HG03175 (cell line): ENCODE measurements around the gene TDRD5.

Experiments
- ATAC-seq: cut with Tn5 transposase; IDR thresholded peaks from one replicate; pipeline ENCODE4 v1.9.1; 2021; ENCODE audit warnings: mild to moderate bottlenecking, moderate library complexity; ENCODE audit not compliant: unreplicated experiment

Gene TDRD5, protein sequence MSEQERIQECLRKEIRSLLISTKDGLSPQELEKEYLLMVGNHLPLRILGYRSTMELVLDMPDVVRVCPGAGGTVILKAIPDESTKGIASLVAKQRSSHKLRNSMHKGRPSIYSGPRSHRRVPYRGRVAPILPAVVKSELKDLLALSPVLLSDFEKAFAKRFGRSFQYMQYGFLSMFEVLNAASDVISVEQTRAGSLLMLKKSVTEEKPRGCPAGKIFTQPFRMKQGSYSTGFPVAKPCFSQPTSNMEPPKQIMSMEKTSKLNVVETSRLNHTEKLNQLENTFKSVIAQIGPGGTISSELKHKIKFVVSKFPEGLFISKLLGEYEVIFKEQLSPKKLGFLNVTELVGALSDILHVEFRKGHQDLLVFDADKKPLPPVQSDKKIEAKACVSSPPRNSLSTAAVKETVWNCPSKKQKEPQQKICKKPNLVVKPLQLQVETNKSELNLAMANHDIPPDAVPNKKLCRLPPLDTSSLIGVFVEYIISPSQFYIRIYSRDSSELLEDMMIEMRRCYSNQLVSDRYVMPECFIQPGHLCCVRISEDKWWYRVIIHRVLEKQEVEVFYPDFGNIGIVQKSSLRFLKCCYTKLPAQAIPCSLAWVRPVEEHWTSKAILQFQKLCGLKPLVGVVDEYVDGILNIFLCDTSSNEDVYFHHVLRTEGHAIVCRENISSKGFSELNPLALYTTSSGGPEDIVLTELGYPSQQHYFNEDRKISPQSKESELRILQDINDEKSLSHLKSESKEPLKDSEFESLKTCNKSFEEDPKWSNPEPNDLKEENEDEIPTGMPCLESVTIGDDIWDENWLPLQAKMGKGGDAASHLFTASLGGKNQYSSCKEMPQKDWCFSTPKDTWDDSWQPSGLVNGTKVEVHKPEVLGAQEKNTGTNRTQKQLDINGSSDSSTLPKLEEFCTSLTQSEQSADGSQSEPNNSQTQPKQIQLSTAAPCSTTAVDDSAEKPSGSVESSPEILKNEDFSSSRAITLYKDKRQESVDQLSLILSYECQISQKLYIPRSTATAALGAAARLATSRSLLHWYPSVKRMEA

DNA sequence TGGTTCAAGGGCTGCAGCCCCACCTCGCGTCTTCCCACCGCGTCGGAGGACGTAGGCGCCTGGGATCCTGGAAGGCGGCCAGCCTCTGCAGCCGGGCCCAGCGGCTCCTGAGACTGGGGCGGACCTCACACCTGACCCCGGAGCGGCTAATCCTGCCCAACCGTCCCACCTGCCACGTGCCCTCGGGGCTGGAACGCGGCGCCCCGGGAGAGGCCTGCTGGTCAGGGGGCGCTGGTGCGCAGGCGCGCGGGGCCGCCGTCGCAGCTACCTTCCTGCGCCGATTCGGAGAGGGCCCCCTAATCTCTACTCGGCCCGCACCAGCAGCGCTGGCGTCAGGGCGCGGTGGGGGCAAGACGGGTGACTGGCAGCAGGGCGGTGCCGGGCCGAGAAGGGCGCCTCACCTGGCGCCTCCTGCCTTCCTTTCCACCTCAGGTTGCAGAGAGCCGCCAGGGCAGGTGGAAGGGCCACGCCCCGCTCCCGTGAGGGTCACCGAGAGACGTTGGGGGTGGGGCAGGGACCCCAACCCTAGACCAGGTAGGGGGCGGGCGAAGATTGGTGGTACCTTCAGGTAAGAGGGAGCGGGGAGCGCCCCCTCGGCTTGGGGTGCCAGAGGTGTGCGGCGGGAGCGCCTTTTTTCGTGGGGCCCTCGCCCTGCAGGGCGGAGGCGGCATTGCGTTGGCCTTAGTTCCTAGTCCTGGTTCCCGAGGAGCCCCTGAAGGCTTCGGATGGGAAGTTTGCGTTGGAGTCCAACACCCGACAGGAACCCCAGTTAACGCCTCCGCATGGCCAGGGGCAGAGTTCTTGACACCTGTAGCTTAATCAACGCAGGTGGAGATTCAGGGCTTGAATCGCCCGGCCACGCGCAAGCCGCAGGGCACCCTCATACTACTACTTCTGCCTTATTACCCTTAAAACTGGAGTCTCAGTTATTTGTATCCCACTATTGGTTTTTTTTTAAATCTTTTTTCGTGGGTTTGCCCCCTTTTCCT lies at the start of gene TDRD5:
TDRD5 (plus strand) TSS at position 241 of the 989 bp plus-strand sequence. CDS start 784 bp downstream, outside the sequence.
- ATAC-seq = no peak

DNA sequence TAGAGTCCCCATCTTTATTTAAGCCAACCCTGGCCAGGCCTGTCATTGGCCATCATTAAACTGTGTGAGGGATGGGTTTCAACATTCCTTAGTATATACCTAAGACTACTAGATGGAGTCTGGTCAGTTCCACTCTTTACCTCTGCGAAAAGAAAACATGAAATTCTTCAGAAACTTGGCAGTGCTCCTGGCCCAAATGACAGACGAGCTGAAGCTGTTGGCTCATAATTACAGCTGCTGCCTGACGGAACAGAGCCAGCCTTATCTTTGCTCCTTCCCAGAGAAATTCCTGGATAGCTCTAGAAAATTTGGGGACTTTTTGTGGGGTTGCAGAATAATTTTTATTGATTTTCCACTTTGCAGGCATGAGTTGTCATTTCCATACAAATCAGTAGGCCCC lies 46.3 kb upstream of the TDRD5 start:
- no peak for ATAC-seq

DNA sequence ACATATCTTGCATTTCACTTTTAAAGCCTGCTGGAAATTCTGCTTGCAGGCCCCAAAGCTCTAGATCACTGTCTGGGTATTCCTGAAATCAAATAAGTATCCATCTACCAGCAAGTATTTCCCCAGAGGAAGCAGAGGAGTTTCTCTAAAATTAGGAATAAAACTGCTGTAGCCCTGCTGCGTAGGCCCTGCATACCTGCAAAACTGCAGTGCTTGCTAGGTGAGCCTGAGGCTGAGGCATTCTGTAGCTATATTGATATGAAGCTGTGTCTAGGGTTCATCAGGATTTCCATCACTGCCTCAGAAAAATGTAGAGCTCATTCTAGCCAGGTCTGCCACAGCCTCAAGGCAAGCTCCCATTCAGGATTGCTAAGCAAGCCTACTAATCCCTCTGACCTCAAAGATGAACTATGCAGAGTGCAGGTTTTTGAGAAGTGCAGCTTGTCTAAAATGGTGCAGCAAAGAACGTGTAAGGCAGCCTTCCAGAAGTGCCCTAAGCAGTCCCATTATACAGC lies 44.6 kb upstream of the TDRD5 start:
- ATAC-seq = no peak

DNA sequence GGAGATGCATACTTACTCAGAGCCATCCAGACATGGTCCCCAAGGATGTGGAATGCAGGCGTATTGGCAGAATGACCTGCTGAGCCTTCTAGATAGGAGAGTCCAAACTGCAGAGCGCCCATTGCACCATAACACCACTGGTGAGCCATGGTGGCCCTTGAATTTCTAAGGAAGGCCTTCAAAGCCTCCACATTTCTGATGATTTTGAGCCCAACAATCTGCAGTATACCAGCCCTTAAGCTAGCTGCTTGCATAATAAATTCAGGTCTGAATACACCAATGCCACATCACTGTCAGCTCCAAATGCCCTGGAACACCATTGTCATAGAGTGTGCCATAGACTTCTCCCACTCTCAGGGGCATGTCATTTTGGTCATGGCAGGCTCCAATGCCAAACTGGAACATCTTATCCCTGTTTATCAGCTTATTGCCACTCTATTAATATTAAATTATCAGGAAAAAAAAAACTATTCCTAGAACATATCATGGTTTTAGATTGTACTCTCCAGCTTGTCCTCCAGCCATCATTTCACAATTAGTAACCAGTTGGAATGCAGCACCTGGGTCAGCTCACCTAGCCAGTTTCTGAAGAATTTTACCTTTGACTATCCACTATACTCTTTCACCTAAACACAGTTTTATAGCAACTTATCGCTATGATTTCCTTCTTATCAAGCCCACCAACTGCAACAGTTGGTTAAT lies 42.8 kb upstream of the TDRD5 start:
- no peak for ATAC-seq

DNA sequence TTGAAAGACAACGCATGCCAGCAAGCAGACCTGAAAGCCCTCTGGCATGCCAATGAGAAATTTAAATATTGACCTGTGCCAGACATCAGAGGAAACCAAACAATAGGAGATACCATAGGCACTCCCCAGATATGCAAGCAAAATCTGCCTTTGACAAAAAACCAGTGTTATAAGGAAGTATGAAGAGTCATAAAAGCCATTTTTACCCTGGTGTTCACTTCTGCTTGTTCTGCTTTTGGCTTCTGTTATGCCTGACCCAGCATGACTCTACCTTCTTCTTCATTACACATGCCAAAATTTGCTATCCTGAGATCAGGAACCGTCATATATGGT lies 42.3 kb upstream of the TDRD5 start:
- no peak for ATAC-seq

DNA sequence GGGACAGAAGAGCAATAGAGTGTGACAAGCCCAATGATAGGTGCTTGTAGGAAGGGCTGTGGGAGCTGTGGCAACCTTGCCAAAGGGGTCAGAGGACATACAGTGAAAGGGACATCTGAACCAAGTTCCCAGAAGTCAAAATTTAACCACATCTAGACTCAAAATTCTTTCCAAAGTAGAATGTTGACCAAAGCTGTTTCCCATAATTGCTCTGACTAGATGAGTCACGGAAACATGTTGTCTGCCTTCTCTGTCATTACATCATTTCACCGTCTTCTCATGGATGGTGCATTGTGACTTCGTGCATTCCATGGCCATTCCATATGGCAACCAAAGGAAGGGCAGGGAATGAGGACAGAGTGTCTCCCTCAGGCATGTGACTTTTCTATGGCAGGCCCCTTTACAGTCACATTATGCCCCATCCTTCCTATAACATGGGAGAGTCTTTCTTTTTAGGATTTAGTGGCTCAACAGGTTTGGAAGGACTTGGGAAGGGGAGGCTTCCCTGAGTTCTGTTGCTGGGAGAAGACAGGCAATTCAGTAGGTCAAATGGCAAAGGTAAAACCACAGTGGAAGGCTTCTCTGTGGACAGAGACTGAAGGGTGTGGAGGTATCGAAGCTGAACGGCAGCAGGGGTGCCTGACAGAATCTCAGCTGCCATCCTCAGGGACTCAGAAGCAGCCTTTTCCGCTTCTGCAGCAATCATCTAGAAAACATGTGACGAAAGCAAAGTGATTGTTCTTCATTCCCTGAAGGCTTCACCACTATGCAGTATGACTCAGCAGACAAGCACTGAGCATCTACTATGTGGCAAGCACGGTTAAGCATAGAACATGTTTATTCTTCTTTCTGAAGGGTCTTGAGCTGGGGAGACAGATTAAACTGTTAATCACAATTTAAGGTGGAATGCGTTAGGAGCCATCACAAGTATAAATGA lies 40.6 kb upstream of the TDRD5 start:
- peak; percentile 51 for ATAC-seq

DNA sequence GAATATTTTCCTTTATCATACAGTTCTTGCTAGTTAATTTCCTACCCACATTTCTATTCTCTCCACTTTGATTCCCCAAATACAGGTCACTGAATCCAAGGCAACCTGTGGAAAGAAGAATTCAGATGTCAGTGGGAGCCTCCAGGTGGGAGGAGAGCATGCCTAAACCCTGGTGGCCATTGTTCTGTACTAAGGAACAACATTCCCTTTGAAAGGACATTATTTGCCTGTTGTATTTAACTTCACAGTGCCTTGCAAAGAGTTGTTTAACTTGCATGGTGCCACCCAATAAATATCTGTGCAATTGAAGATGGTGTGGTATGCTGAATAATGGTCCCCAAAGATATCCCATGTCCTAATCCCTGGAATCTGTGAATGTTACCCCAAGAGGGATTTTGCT lies 37.2 kb upstream of the TDRD5 start:
- no peak for ATAC-seq

DNA sequence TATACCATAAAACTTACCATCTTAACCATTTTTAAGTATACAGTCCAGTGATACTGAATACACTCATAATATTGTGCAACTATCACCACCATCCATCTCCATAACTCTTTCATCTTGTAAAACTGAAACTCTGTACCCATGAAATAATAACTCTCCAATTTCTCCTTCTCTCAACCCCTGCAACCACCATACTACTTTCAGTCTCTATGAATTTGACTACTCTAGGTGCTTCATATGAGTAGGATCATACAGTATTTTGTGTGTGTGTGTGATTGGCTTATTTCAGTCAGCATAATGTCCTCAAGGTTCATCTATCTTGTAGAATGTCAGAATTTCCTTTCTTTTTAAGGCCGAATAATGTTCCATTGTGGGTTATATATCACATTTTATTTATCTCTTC lies 33.6 kb upstream of the TDRD5 start:
- ATAC-seq = no peak

DNA sequence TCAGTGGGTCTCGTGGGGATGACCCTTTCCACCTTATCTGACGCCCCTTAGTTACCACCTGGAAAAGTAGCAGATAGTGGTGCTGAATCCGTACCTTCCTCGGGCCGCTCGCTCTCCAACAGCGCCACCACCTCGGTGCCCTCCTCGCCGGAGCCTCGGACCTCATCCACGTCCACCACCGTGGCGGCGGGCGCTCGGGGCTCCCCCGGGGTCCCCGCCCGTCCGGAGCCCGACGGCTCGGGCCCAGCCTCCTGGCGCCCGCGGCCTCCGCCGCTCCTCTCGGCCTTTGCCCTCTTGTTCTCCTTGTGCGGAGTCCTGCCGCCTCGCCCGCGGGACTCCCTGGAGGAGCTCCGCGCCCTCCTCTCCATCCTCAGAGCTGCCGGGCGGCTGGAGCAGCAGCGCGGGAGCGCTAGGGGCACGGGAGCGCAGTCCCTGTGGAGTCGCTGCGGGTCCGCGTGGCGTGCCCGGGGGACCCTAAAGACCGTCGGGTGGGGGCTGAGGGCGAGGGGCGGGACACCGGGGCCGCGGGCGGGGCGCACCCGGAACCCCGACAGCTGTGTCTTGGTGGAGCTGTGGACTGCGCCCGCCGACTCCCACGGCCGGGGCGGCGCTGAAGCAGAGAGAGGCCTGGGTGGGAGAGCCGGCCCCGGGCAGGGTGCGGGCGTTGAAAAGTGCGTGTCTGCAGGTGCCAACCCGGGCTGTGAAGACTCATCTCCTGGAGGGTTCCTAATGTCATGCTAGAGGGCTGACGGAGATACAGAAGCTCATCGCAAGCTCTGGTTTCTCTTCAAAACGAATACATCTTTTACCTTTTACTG lies 15.9 kb upstream of the TDRD5 start, which contains the start of gene NPHS2:
NPHS2 (minus strand) TSS at position 452 of the 818 bp plus-strand sequence; CDS start at position 368, 84 bp downstream.
- ATAC-seq = no peak

DNA sequence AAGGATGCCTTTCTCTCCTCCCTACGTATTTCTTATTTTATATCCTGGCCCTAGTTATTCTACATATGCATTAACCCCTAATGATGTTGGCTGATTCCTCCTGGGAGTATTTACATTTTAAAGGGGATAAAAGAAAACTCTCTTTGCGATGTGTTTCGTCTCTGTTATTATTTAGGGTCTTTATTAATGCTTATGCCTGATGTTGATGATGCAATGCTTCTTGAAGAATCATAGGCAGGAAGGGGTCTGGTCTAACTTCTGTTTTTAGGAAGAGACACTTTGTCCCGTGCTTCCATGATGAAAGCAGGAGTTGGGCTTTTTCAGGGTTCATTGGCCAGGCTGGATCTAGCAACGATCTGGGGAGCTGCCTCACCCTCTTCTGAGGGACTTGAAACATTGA lies 15.1 kb upstream of the TDRD5 start:
- ATAC-seq = no peak

DNA sequence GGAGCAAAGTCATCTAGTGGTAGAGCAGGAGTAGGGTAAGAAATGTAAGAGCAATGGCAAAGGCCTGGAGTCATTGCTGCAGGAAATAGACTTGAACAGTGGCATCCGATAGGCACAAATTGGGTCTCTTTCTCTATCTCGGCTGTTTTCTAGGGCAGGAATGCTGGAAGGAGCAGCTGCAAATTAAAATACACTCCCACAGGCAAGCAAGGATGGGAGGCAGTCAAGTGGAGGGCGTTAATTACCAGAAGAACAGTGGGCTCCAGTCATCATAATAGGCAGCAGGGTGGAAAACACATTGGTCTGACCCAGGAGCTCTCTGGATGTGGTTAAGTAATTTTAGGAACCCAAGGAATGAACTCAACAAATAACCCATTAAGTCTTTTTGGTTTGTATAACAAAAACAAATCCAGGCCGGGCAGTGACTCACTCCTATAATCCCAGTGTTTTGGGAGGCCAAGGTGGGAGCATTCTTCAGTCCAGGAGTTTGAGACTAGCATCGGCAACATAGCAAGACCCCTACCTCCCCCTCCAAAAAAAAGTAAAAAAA lies 7.8 kb upstream of the TDRD5 start:
- no peak for ATAC-seq

DNA sequence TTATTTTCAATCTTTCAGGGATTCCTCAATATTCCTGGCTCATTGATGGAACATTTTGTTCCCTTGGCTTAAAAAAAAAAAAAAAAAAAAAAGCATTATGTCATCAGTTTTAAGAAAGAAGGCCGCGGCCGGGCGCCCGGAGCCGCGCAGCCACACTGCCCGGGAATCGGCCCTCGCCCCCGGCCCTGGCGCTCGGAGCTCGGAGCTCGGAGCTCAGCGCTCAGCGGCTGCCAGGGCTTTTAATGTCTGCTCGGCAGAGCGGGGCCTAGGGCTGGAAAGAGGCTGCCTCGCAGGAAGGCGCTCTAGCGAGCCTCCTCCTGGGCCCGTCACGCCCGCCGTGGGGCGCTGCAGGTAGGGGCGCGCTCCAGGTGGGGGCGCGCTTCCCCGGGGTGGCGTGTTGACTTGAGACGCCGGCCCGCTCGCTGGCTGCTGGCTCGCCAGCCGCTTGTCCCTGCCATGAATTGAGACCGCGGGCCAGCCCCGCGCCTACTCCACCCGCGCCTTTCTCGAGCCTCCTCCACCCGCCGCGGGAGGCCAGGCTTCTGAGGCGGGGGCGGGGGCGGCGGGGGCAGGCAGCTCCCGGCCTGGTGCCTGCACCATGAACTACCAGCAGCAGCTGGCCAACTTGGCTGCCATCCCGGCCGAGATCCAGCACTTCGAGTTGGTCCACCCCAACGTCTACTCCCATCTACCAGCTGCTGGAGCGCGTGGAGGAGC lies 5.4 kb upstream of the TDRD5 start:
- ATAC-seq = no peak

DNA sequence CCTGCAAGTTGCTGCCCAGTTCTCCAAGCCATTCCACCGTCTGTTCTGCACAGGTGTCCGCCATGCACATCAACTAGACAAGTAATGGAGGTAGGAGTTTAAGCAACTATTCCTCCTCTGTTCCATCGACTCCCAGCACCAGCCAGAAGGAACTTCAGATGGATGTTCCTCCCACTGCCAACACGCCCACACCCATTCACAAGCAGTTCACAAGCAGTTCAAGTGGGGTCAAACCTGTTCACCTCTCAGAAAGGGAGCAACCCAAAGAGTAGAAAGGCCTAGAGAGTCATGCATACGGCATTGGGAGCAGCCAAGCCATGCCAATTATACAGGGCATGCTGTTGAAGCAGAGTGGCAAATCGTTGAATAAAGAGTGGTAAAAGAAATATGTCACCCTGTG lies 4.3 kb upstream of the TDRD5 start:
- no peak for ATAC-seq

DNA sequence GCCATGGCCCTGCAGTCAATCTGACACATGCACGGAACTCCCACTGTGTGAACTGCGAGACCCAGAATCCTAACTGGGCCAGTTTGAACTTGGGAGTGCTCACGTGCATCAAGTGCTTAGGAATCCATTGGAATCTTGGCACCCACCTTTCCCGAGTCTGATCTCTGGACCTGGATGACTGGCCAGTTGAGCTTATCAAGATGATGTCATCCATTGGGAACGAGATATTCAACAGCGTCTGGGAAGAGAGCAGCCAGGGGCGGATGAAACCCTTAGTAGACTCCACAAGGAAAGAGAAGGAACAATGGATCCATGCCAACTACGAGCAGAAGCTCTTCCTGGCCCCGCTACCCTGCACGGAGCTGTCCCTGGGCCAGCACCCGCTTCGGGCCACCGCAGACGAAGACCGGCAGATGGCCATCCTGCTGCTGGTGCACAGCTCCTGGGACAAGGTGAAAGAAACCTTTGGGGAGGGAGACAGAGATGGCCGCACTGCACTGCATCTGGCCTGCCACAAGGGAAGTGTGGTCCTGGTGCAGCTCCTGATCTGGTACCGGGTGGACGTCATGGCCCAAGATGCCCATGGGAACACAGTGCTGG lies 3.1 kb upstream of the TDRD5 start:
- no peak for ATAC-seq

DNA sequence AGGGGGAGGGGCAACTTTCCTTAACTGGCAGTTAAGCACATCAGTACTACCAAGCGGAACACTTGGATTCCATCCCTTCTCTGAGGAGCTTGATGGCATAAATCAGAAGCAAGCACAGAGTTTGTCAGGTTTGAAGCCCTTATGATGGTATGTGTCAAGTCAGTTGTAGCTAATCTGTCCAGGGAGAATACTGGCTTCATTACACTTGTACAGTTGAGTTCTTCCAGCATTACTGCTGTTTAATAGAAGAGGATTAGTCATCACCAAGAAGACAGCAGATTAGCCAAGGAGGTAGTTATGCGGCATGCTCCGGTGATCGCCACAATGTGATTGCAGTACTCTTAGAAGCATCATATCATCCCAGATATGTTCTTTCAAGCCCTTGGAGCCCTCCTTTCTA lies 2.1 kb upstream of the TDRD5 start:
- ATAC-seq = no peak

DNA sequence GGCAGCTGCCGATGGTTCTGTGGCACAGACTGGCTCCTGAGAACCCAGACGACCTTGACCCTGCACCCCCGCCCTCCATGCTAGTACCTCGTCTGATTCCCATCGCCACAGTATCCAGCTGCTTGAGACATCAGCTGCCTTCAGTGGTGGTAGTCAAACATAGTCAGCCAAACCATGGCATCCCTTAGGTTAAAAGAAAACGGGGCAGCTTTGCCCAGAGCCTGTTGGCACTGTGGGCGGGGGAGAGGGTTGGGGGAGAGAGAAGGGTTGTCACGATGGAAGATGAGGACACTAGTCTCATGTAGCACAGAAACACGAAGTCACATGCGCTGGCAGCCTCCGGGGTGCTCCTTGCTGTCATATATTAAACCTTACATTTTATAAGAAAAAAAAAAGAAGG lies 961 bp upstream of the TDRD5 start:
- ATAC-seq = no peak

DNA sequence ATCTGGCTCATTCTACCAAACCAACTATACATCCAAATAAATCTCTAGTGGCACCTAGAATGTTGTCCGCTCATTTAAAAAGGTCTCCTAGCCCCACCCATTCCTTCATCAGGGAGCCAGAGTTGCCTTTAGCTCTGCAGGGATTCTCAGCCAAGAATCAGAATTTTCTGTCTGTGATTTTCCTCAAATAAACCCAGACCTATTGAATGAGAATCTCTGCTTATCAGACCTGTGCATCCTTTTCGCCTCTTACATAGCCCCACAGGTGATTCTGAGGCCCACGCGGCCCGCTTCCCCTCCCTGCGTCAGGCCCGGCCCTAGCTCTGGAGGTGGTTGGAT lies 410 bp upstream of the TDRD5 start:
- ATAC-seq = no peak
